Urinary bladder (tissue), 4 donors: Measurements from ENCODE around the gene TMEM161A. TPM values are rescaled to one million over a fixed set of nuclear protein-coding genes. Genes with fewer than 3 reads are reported as not detected.
"Not testable (repeated sequence)": the region's sequence is repeated elsewhere in the genome, so short reads cannot be mapped to it uniquely, and the experiment has no call there.

Experiments used
- DNase-seq: peaks from one replicate; pipeline ENCODE4 v3.0.0-alpha.2; 2015; ENCODE audit errors: extremely low spot score
- H3K27ac ChIP-seq: one replicate; pipeline ENCODE4 v1.5.1; 2013; ENCODE audit warnings: low read depth, mild to moderate bottlenecking, moderate library complexity
- H3K36me3 ChIP-seq: one replicate; pipeline ENCODE4 v1.6.1; 2013; ENCODE audit warnings: mild to moderate bottlenecking, moderate library complexity; ENCODE audit not compliant: insufficient read depth
- H3K4me1 ChIP-seq: one replicate; pipeline ENCODE4 v1.6.1; 2013; ENCODE audit warnings: mild to moderate bottlenecking, moderate library complexity; ENCODE audit not compliant: insufficient read depth
- H3K4me3 ChIP-seq: one replicate; pipeline ENCODE4 v1.5.1; 2013; ENCODE audit warnings: low read depth, low read length
- WGBS: extraction: QIAGEN DNeasy Blood & Tissue Kit; methylation state at CpG from one replicate; pipeline ENCODE4 v1.1.7; 2013; 5-methylcytosine and 5-hydroxymethylcytosine counted together
- polyA plus RNA-seq: library from polyadenylated mRNA; stranded (reverse); fragments of 200-250 nt; gene quantifications from one replicate; pipeline ENCODE4 v1.2.3, GENCODE V29; 2013
- total RNA-seq: library from RNA; depleted of rRNA; stranded (reverse); fragments of >200 nt; gene quantifications from one replicate; pipeline ENCODE4 v1.2.3, GENCODE V29; 2014
- donor health status: healthy with polysubstance abuse.
- donor health status: healthy.

Gene TMEM161A
- total and polyA plus RNA-seq, 2 donors, result 8.8 to 30.7 TPM

GRCh38 chr19:19106938-19107337 is 31.3 kb downstream of the TMEM161A start:
- not testable (repeated sequence) for H3K4me1 ChIP-seq, H3K36me3 ChIP-seq, H3K27ac ChIP-seq, H3K4me3 ChIP-seq, DNase-seq
- WGBS, result 97% methylated on average over 7 of the region's 7 CpGs

- peak overlapping the region; percentile 33 for H3K4me3 ChIP-seq
These were observed 32.2 kb downstream of the TMEM161A start for GRCh38 chr19:19106056-19106551.

GRCh38 chr19:19105365-19106055 is 32.8 kb downstream of the TMEM161A start:
- Histone ChIP-seq H3K4me3 (peak overlapping the region; percentile 33), H3K36me3 (no peaks in the 10 kb centered on the region), H3K27ac (peak overlapping the region; percentile 56), H3K4me1 (no peaks in the 10 kb centered on the region)
- peak; percentile 46 for DNase-seq
- WGBS, result 18% methylated on average over 36 of the region's 36 CpGs

More at GRCh38 chr19:19106056-19106551, 32.2 kb downstream of the TMEM161A start:
- Histone ChIP-seq H3K36me3 (no peaks in the 10 kb centered on the region), H3K4me1 (no peaks in the 10 kb centered on the region), H3K27ac (no peak overlapping the region)
- WGBS, result 29% methylated on average over 25 of the region's 25 CpGs
- DNase-seq, result no peak

- Histone ChIP-seq H3K36me3 (no peaks in the 10 kb centered on the region), H3K27ac (no peak overlapping the region), H3K4me3 (no peak overlapping the region), H3K4me1 (no peaks in the 10 kb centered on the region)
- DNase-seq, result no peak
- 92% methylated on average over 11 of the region's 11 CpGs for WGBS
These were observed 35.1 kb downstream of the TMEM161A start for GRCh38 chr19:19103167-19103566.

- not testable (repeated sequence) for H3K36me3 ChIP-seq, H3K27ac ChIP-seq, H3K4me1 ChIP-seq, H3K4me3 ChIP-seq, DNase-seq
- 96% methylated on average over 10 of the region's 10 CpGs for WGBS
These were observed 35.7 kb downstream of the TMEM161A start for GRCh38 chr19:19102566-19102965.

GRCh38 chr19:19101540-19101939 is 36.7 kb downstream of the TMEM161A start:
- Histone ChIP-seq H3K27ac (no peak overlapping the region), H3K4me3 (no peak overlapping the region), H3K36me3 (no peaks in the 10 kb centered on the region), H3K4me1 (no peaks in the 10 kb centered on the region)
- 93% methylated on average over 8 of the region's 8 CpGs for WGBS
- no peak for DNase-seq

- WGBS, result 84% methylated on average over 18 of the region's 18 CpGs
- Histone ChIP-seq H3K4me1 (no peaks in the 10 kb centered on the region), H3K27ac (no peak overlapping the region), H3K36me3 (no peaks in the 10 kb centered on the region), H3K4me3 (no peak overlapping the region)
- no peak for DNase-seq
These were observed 39.3 kb downstream of the TMEM161A start for GRCh38 chr19:19098703-19099632.

- WGBS, result 88% methylated on average over 9 of the region's 9 CpGs
- no peaks in the 10 kb centered on the region for H3K36me3 ChIP-seq
- H3K4me3 ChIP-seq, result no peak overlapping the region
These were observed 40.1 kb downstream of the TMEM161A start for GRCh38 chr19:19098084-19098702.

GRCh38 chr19:19096641-19097627 is 41.3 kb downstream of the TMEM161A start:
- no peak overlapping the region for H3K4me3 ChIP-seq
- no peaks in the 10 kb centered on the region for H3K36me3 ChIP-seq
- DNase-seq, result no peak
- 91% methylated on average over 24 of the region's 24 CpGs for WGBS
- H3K4me1 ChIP-seq, result no peaks in the 10 kb centered on the region
- H3K27ac ChIP-seq, result no peak overlapping the region

More at GRCh38 chr19:19098084-19098702, 40.1 kb downstream of the TMEM161A start:
- Histone ChIP-seq H3K27ac (no peak overlapping the region), H3K4me1 (no peaks in the 10 kb centered on the region)
- no peak for DNase-seq

GRCh38 chr19:19095691-19096090 is 42.6 kb downstream of the TMEM161A start:
- 80% methylated on average over 11 of the region's 11 CpGs for WGBS
- no peak for DNase-seq
- Histone ChIP-seq H3K4me3 (no peak overlapping the region), H3K4me1 (no peaks in the 10 kb centered on the region), H3K36me3 (no peaks in the 10 kb centered on the region), H3K27ac (no peak overlapping the region)

GRCh38 chr19:19094513-19094912 is 43.8 kb downstream of the TMEM161A start:
- Histone ChIP-seq H3K36me3 (no peaks in the 10 kb centered on the region), H3K4me3 (no peak overlapping the region), H3K27ac (no peak overlapping the region), H3K4me1 (no peaks in the 10 kb centered on the region)
- DNase-seq, result no peak
- 88% methylated on average over 7 of the region's 7 CpGs for WGBS

GRCh38 chr19:19087676-19088075 is 50.6 kb downstream of the TMEM161A start:
- Histone ChIP-seq H3K4me1 (no peaks in the 10 kb centered on the region), H3K36me3 (no peaks in the 10 kb centered on the region), H3K27ac (no peak overlapping the region), H3K4me3 (no peak overlapping the region)
- 82% methylated on average over 2 of the region's 2 CpGs for WGBS
- no peak for DNase-seq
